PFSK-1 (cell line): ENCODE data around the gene CCL3.

Experiments
- FOXP2 ChIP-seq: optimal IDR thresholded peaks from 2 replicates; pipeline ENCODE3; 2011; ENCODE audit warnings: borderline replicate concordance, control low read depth, inconsistent platforms; ENCODE audit not compliant: insufficient read depth; ENCODE audit errors: extremely low read length, extremely low read depth
- POLR2AphosphoS5 ChIP-seq: IDR thresholded peaks from 2 replicates; pipeline ENCODE4 v1.6.1; 2012; ENCODE audit warnings: low read depth, mild to moderate bottlenecking, control low read depth, low read length, moderate library complexity
- SIN3A ChIP-seq: IDR thresholded peaks from 2 replicates; pipeline ENCODE4 v1.6.1; 2012; ENCODE audit warnings: mild to moderate bottlenecking, low read length, moderate library complexity, borderline replicate concordance; ENCODE audit not compliant: insufficient read depth
- TAF1 ChIP-seq: IDR thresholded peaks from 2 replicates; pipeline ENCODE4 v1.6.1; 2012; ENCODE audit warnings: low read length, control low read depth, borderline replicate concordance; ENCODE audit not compliant: insufficient read depth
- TF ChIP-seq, protein P1 (sequence below), 2 experiments: IDR thresholded peaks; 2 replicates each; pipeline versions ENCODE4 v1.6.1 to v1.8.0; 2011 to 2012; ENCODE audit warnings: low read depth in 2 of 2, low read length in 2 of 2, control low read depth in 1 of 2, inconsistent platforms in 1 of 2, mild to moderate bottlenecking in 1 of 2, moderate library complexity in 1 of 2; ENCODE audit not compliant: insufficient read depth in 1 of 2

DNA sequence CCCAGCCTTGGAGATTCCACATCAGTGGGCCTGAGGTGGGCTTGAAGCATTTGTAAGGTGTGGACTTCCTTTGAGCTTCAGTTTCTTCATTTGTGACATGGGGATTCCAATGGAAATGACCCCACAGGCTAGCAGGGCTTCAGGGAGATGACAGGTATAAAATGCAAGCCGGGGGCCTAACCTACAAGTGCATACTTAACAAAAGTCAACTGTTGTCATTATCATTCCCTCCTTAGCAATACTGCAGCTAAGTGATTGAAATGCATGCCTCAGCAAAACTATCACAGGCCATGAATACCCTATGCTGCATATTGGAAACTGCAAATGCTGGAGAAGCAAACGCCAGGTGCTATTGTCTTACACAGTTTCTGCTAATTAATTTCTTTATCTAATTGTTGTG is 33.5 kb upstream of the CCL3 start:
- no peak for TF ChIP-seq TAF1
- TF ChIP-seq POLR2AphosphoS5, result no peak
- TF ChIP-seq, protein P1, sequence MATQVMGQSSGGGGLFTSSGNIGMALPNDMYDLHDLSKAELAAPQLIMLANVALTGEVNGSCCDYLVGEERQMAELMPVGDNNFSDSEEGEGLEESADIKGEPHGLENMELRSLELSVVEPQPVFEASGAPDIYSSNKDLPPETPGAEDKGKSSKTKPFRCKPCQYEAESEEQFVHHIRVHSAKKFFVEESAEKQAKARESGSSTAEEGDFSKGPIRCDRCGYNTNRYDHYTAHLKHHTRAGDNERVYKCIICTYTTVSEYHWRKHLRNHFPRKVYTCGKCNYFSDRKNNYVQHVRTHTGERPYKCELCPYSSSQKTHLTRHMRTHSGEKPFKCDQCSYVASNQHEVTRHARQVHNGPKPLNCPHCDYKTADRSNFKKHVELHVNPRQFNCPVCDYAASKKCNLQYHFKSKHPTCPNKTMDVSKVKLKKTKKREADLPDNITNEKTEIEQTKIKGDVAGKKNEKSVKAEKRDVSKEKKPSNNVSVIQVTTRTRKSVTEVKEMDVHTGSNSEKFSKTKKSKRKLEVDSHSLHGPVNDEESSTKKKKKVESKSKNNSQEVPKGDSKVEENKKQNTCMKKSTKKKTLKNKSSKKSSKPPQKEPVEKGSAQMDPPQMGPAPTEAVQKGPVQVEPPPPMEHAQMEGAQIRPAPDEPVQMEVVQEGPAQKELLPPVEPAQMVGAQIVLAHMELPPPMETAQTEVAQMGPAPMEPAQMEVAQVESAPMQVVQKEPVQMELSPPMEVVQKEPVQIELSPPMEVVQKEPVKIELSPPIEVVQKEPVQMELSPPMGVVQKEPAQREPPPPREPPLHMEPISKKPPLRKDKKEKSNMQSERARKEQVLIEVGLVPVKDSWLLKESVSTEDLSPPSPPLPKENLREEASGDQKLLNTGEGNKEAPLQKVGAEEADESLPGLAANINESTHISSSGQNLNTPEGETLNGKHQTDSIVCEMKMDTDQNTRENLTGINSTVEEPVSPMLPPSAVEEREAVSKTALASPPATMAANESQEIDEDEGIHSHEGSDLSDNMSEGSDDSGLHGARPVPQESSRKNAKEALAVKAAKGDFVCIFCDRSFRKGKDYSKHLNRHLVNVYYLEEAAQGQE (IDR thresholded peaks at IDR 0.05; ENCODE audit: insufficient read depth in 1 of 2, low read depth in 2 of 2, low read length in 2 of 2), result no peak
- no peak for TF ChIP-seq SIN3A
- no peak for TF ChIP-seq FOXP2
